Measurements from ENCODE around the gene SLC6A13. TPM values are rescaled to one million over a fixed set of nuclear protein-coding genes. Genes with fewer than 3 reads are reported as not detected.

Gene SLC6A13
- total and polyA plus RNA-seq, 2 of the 13 experiments (the other 11 are each of a cell fraction or from before 2014, with no cell fraction given), result 0.05 to 0.15 TPM

DNA sequence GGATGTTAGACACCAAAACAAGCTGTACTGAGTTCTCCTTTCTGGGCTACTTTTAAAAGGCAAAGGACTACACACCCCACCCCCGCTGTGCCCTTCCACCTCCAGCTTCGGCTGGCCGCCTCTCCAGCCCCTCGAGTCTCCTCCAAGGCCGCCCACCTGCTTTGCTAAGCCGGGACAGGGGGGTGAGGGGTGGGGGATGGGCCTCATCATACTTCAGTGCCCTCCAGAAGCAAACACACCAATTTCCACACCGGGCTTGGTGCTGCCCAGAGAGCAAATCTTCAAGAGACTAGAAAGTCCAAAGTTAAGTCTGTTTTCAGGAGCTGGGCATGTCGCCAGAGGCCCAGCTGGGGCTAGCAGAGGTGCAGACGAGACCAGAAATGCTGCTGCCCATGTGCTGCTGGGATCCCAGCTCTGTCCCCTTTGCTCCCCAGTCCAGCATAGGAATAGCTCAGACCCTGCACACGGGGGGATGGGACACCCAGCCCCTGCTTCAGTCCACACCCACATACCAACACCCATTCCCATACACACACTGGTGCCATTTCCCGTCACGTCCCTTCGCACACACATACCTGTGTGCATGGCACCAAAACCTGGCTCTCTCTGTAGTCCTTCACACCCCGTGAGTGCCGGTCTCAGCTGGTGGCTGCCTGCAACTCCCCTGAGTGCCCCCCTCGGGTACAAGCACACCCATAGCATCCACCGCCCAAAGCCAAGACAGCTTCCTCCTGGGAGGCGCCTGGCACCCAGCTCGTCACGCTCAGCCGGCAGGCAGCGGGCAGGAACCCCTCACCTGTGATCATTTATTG, 49.7 kb downstream of the SLC6A13 start (continued):
- TF ChIP-seq ZNF441 (CRISPR knock-in tag; IDR thresholded peaks at IDR 0.05; ENCODE audit: borderline replicate concordance) (no peak), HES4 (CRISPR knock-in tag; IDR thresholded peaks at IDR 0.05; ENCODE audit: borderline replicate concordance) (no peak), HOXA7 (CRISPR knock-in tag; IDR thresholded peaks at IDR 0.05) (no peak), ZNF207 (IDR thresholded peaks at IDR 0.05; ENCODE audit: borderline replicate concordance) (no peak), ZNF772 (CRISPR knock-in tag; IDR thresholded peaks at IDR 0.05) (no peak), ZNF225 (CRISPR knock-in tag; IDR thresholded peaks at IDR 0.05) (no peak), HMG20B (CRISPR knock-in tag; conservative IDR thresholded peaks at IDR 0.05) (no peak), ZNF549 (CRISPR knock-in tag; IDR thresholded peaks at IDR 0.05) (peak; percentile 96)
- TF ChIP-seq, protein P1, sequence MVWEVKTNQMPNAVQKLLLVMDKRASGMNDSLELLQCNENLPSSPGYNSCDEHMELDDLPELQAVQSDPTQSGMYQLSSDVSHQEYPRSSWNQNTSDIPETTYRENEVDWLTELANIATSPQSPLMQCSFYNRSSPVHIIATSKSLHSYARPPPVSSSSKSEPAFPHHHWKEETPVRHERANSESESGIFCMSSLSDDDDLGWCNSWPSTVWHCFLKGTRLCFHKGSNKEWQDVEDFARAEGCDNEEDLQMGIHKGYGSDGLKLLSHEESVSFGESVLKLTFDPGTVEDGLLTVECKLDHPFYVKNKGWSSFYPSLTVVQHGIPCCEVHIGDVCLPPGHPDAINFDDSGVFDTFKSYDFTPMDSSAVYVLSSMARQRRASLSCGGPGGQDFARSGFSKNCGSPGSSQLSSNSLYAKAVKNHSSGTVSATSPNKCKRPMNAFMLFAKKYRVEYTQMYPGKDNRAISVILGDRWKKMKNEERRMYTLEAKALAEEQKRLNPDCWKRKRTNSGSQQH (CRISPR knock-in tag; IDR thresholded peaks at IDR 0.05; ENCODE audit: low read depth), result no peak
- TF ChIP-seq, protein P2, sequence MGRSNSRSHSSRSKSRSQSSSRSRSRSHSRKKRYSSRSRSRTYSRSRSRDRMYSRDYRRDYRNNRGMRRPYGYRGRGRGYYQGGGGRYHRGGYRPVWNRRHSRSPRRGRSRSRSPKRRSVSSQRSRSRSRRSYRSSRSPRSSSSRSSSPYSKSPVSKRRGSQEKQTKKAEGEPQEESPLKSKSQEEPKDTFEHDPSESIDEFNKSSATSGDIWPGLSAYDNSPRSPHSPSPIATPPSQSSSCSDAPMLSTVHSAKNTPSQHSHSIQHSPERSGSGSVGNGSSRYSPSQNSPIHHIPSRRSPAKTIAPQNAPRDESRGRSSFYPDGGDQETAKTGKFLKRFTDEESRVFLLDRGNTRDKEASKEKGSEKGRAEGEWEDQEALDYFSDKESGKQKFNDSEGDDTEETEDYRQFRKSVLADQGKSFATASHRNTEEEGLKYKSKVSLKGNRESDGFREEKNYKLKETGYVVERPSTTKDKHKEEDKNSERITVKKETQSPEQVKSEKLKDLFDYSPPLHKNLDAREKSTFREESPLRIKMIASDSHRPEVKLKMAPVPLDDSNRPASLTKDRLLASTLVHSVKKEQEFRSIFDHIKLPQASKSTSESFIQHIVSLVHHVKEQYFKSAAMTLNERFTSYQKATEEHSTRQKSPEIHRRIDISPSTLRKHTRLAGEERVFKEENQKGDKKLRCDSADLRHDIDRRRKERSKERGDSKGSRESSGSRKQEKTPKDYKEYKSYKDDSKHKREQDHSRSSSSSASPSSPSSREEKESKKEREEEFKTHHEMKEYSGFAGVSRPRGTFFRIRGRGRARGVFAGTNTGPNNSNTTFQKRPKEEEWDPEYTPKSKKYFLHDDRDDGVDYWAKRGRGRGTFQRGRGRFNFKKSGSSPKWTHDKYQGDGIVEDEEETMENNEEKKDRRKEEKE (IDR thresholded peaks at IDR 0.05), result no peak
- TF ChIP-seq, protein P3, sequence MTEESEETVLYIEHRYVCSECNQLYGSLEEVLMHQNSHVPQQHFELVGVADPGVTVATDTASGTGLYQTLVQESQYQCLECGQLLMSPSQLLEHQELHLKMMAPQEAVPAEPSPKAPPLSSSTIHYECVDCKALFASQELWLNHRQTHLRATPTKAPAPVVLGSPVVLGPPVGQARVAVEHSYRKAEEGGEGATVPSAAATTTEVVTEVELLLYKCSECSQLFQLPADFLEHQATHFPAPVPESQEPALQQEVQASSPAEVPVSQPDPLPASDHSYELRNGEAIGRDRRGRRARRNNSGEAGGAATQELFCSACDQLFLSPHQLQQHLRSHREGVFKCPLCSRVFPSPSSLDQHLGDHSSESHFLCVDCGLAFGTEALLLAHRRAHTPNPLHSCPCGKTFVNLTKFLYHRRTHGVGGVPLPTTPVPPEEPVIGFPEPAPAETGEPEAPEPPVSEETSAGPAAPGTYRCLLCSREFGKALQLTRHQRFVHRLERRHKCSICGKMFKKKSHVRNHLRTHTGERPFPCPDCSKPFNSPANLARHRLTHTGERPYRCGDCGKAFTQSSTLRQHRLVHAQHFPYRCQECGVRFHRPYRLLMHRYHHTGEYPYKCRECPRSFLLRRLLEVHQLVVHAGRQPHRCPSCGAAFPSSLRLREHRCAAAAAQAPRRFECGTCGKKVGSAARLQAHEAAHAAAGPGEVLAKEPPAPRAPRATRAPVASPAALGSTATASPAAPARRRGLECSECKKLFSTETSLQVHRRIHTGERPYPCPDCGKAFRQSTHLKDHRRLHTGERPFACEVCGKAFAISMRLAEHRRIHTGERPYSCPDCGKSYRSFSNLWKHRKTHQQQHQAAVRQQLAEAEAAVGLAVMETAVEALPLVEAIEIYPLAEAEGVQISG (CRISPR knock-in tag; IDR thresholded peaks at IDR 0.05), result 0 out of 2 replicates have a peak, but pooled peaks have one; percentile 12
- TF ChIP-seq, protein P4, sequence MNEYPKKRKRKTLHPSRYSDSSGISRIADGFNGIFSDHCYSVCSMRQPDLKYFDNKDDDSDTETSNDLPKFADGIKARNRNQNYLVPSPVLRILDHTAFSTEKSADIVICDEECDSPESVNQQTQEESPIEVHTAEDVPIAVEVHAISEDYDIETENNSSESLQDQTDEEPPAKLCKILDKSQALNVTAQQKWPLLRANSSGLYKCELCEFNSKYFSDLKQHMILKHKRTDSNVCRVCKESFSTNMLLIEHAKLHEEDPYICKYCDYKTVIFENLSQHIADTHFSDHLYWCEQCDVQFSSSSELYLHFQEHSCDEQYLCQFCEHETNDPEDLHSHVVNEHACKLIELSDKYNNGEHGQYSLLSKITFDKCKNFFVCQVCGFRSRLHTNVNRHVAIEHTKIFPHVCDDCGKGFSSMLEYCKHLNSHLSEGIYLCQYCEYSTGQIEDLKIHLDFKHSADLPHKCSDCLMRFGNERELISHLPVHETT (CRISPR knock-in tag; conservative IDR thresholded peaks at IDR 0.05), result no peak
- TF ChIP-seq, protein P5, sequence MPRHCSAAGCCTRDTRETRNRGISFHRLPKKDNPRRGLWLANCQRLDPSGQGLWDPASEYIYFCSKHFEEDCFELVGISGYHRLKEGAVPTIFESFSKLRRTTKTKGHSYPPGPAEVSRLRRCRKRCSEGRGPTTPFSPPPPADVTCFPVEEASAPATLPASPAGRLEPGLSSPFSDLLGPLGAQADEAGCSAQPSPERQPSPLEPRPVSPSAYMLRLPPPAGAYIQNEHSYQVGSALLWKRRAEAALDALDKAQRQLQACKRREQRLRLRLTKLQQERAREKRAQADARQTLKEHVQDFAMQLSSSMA (CRISPR knock-in tag; IDR thresholded peaks at IDR 0.05), result no peak
- TF ChIP-seq, protein P6, sequence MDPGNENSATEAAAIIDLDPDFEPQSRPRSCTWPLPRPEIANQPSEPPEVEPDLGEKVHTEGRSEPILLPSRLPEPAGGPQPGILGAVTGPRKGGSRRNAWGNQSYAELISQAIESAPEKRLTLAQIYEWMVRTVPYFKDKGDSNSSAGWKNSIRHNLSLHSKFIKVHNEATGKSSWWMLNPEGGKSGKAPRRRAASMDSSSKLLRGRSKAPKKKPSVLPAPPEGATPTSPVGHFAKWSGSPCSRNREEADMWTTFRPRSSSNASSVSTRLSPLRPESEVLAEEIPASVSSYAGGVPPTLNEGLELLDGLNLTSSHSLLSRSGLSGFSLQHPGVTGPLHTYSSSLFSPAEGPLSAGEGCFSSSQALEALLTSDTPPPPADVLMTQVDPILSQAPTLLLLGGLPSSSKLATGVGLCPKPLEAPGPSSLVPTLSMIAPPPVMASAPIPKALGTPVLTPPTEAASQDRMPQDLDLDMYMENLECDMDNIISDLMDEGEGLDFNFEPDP (CRISPR knock-in tag; conservative IDR thresholded peaks at IDR 0.05), result no peak
- TF ChIP-seq, protein P7, sequence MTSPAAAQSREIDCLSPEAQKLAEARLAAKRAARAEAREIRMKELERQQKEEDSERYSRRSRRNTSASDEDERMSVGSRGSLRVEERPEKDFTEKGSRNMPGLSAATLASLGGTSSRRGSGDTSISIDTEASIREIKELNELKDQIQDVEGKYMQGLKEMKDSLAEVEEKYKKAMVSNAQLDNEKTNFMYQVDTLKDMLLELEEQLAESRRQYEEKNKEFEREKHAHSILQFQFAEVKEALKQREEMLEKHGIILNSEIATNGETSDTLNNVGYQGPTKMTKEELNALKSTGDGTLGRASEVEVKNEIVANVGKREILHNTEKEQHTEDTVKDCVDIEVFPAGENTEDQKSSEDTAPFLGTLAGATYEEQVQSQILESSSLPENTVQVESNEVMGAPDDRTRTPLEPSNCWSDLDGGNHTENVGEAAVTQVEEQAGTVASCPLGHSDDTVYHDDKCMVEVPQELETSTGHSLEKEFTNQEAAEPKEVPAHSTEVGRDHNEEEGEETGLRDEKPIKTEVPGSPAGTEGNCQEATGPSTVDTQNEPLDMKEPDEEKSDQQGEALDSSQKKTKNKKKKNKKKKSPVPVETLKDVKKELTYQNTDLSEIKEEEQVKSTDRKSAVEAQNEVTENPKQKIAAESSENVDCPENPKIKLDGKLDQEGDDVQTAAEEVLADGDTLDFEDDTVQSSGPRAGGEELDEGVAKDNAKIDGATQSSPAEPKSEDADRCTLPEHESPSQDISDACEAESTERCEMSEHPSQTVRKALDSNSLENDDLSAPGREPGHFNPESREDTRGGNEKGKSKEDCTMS (CRISPR knock-in tag; conservative IDR thresholded peaks at IDR 0.05), result no peak
